Ramos (cell line): ENCODE measurements around the gene TBC1D24.

Source experiments
- in situ Hi-C: fragments of 300-500 bp; cut with MboI; formaldehyde crosslinking; loops from one replicate; pipeline ENCODE4 v1.14.3; 2022; ENCODE audit warnings: low sequenced_read_pairs; ENCODE audit not compliant: unreplicated experiment

TBC1D24 gene

DNA sequence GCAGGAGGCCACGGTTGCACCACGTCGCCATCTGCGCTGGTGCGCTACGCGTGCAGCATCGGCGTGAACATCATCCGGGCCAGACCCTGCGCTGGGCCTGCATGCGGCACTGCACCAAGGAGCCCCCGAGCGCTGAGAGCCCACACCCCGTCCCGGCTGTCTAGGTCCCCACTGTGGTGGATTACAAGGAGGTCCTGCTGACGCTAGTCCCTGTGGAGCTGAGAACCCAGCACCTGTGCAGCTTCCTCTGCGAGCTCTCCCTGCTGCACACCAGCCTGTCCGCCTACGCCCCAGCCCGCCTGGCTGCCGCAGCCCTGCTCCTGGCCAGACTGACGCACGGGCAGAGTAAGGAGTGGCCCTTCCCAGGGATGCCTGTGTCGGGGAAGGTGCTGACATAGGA lies 25.8 kb upstream of the TBC1D24 start:
- in situ Hi-C loops = no loop called here

DNA sequence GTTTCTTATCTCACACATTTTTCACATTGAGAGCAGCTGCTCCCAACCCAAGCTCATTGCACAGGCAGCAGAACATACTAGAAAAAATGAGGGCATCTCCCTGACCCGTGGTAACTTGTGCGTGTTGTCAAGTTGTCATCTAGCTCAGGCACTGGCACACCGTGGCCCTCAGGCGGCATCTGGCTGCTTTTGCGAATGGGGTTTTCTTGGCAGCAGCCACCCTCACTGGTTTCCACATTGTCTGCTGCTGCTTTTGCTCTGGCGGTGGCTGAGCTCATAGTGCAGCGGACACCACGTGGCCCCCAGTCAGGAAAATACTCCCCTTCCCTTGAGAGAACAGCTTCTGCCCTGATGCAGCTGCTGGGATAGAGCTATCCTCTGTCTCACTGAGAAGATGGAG lies 24.4 kb upstream of the TBC1D24 start:
- in situ Hi-C loops = no loop called here

GRCh38 chr16:2450975-2451381 lies 23.9 kb upstream of the TBC1D24 start:
- in situ Hi-C loops = no loop called here

DNA sequence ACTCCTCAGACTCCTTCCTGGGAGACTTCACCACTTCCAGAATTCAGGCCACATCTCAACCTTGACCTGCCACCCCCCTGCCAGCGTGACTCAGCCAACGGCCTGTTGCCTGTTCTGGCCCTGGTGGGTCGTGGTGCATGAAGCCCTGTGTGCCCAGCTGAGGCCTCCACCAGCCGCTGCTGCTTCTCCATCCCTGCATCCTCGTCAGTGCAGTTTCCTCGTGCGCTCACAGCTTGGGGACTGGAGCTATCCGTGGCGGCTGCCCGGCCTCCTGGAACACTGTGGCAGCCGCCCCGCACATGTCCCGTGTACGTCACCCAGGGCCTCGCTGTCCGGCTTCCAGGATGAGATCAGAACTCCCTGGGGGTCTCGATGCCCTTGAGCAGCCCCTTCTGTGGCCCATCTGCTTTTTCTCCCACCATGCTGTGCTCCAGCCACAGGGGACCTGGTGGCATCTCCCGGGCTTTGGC lies 23.0 kb upstream of the TBC1D24 start:
- in situ Hi-C loops = no loop called here

- in situ Hi-C loops = no loop called here
Observed at GRCh38 chr16:2452650-2453049, 22.3 kb upstream of the TBC1D24 start.

- in situ Hi-C loops = no loop called here
Observed at GRCh38 chr16:2455081-2455845, 19.7 kb upstream of the TBC1D24 start.

- in situ Hi-C loops = no loop called here
Observed at GRCh38 chr16:2456551-2457153, 18.3 kb upstream of the TBC1D24 start.

GRCh38 chr16:2457267-2457666 lies 17.7 kb upstream of the TBC1D24 start:
- in situ Hi-C loops = no loop called here

- in situ Hi-C loops = no loop called here
Observed at GRCh38 chr16:2457946-2458345, 17.0 kb upstream of the TBC1D24 start.

GRCh38 chr16:2458887-2459646 lies 15.9 kb upstream of the TBC1D24 start:
- in situ Hi-C loops = no loop called here

DNA sequence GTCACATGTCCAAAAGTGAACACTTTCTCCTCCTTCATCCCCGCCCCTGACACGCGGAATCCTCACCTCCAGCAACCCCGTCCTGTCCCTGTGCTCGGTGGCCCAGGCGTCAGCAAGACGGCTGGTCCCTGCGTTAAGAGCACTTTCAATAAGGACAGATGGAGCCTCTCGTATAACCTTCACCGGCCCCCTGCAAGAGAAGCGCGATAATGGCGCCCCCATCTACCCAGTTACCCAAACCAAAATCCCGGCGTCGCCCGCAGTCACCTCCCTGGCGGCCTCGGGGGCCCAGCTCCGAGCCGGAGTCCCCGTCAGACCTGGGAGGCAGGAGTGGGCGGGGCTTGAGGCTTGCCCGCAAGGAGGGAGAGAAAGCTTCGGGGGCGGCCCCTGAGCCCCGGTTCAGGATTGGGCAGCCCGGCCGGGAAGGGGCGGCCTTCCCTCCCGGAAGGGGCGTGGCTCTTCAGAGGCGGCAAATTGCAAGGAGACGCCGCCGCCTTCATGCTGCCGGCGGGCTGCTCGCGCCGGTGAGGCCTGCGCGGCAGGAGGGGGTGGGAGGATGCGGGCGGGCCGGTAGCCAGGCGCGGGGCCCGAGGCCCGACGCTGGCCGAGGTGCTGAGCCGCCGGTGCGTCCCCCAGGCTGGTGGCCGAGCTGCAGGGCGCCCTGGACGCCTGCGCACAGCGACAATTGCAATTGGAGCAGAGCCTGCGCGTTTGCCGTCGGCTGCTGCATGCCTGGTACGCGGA lies 15.1 kb upstream of the TBC1D24 start, which contains the start of gene TEDC2:
Gene TEDC2, plus strand, starts transcription at position 463 of the 744 bp plus-strand sequence. Its CDS starts 36 bp downstream, at position 499.
- in situ Hi-C loops = no loop called here

- in situ Hi-C loops = no loop called here
Observed at GRCh38 chr16:2460391-2460713, 14.6 kb upstream of the TBC1D24 start.

GRCh38 chr16:2460916-2461315 lies 14.0 kb upstream of the TBC1D24 start:
- in situ Hi-C loops = no loop called here

GRCh38 chr16:2462031-2462866 lies 12.7 kb upstream of the TBC1D24 start:
- in situ Hi-C loops = no loop called here

GRCh38 chr16:2464333-2464732 lies 10.6 kb upstream of the TBC1D24 start:
- in situ Hi-C loops = no loop called here

- in situ Hi-C loops = no loop called here
Observed at GRCh38 chr16:2465653-2466415, 9.1 kb upstream of the TBC1D24 start.

GRCh38 chr16:2466667-2467527 lies 8.0 kb upstream of the TBC1D24 start:
- in situ Hi-C loops = no loop called here
